Activated effector memory CD4-positive, alpha-beta T cell treated with anti-CD3 and anti-CD28 coated beads, Interleukin-2, amount 50 U/mL, for 16 hours (primary cell): Measurements from ENCODE around the gene SNTG2.

Experiments
- DNase-seq: peaks from one replicate; pipeline ENCODE4 v3.0.0-alpha.2; 2020

SNTG2 gene

GRCh38 chr2:1153920-1154319 lies 203.3 kb downstream of the SNTG2 start:
- no peak for DNase-seq

DNA sequence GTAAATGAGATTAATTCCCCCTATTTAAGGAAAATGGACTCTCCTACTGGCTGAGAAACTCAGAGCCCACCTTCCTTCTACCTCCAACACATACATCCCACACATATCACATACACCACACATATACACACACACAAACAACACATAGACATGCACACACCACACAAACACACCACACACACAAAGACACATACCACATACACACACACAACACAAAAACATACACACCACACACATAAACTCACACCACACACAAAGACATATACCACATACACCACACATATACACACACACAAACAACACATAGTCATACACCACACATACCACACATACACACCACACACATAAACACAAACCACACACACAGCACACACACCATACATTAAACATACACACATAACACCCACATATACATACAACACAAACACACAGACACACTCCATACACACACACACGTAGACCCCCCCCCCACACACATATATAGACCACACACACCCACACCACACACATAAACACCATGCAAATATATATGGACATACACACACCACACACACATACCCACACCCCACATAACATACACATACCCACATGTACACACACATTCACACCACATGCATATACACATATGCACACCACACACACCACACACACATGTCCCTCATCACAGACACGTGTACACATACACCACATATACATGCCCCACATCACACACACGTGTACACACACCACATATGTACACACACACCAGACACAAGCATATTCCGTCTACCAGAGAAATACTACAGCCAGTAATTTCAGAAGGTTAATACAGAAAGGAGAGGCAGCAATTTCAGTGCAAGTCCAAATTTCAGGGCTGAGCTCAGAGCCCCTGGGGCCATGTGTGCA lies 204.3 kb downstream of the SNTG2 start:
- no peak for DNase-seq

GRCh38 chr2:1156059-1156458 lies 205.4 kb downstream of the SNTG2 start:
- no peak for DNase-seq

DNA sequence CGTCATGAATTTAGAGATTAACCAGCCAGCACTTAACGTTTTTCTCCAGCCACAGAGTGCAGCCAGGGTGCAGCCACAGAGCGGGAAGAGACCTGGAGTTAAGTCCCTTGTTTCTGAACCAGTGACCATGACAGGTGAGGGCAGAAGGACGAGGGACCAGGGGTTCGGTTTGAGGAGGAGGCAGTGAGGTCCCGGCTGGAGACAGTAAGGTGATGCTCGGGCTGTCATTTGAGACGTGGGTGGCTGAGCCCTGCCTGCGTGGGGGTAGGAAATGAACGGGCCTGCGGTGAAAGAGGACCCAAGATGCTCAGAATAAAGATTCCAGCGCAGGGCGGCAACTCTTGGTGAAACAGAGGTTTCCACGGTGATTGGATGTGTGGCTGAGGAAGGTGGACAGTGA lies 205.9 kb downstream of the SNTG2 start:
- DNase-seq = no peak

- DNase-seq = no peak
Measured at GRCh38 chr2:1157107-1157506, 206.5 kb downstream of the SNTG2 start.

DNA sequence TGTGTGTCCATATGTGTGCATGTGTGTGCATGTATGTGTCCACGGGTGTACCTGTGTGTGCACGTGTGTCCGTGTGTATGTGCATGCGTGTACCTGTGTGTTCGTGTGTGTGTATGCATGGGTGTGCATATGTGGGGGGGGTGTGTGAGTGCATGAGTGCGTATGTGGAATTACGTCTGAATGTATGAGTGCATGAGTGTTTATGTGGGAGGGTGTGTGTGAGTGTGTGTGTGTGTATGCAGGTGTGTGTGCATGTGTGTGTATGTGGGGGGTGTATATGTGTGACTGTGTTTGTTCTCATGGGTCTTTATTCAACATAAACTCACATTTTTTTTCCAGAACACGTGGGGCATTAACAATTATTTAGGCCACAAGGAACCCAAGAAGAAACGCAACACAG lies 208.4 kb downstream of the SNTG2 start:
- DNase-seq = no peak

DNA sequence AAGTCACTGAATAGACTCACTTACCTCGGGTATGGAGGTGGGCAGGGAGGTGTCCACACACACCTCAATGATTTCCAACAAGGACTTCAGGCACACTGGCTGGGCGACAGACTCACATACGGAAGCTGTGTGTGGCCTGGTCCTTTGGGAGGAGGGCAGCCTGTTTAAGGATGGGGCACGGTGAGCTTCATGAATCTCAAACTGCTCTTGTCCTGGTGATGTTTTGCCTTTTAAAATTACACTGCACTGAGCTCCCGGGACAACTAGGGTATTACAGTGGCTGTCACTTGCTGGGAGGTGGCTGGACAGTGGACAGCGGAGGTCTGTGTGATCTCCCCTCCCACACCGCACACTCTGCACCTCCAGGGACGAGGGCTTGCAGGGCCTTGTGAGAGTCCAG lies 211.6 kb downstream of the SNTG2 start:
- no peak for DNase-seq

DNA sequence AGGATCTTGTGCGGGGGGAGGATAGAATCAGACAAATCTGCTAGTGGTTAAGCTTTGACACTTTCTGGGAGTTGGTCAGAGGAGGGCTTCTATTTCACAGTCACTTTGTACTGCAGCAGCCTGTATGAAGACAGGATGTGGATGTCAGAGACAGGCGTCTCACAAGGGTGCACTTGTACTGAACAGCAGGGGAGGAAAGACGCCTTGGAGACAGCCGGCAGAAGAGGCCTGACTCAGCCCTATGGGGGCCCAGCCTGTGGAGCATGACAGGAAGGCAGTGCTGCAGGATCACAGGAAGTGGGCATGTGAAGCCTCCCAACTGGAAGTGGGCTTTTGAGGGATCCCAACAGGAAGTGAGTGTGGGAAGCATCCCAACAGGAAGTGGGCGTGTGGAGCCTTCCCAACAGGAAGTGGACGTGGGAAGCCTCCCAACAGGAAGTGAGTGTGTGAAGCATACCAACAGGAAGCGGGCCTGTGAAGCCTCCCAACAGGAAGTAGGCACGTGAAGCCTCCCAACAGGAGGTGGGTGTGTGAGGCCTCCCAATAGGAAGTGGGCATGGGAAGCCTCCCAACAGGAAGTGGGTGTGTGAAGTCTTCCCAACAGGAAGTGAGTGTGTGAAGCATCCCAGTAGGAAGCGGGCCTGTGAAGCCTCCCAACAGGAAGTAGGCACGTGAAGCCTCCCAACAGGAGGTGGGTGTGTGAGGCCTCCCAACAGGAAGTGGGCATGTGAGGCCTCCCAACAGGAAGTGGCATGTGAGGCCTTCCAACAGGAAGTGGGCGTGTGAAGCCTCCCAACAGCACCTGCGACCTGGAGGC lies 212.3 kb downstream of the SNTG2 start:
- peak; percentile 73 for DNase-seq

GRCh38 chr2:1166976-1167375 lies 216.3 kb downstream of the SNTG2 start:
- no peak for DNase-seq

GRCh38 chr2:1168846-1169245 lies 218.2 kb downstream of the SNTG2 start:
- no peak for DNase-seq

GRCh38 chr2:1169291-1169949 lies 218.8 kb downstream of the SNTG2 start:
- DNase-seq = no peak

- no peak for DNase-seq
Measured at GRCh38 chr2:1170241-1170640, 219.6 kb downstream of the SNTG2 start.

- DNase-seq = no peak
Measured at GRCh38 chr2:1170711-1171110, 220.1 kb downstream of the SNTG2 start.

- no peak for DNase-seq
Measured at GRCh38 chr2:1173528-1173927, 222.9 kb downstream of the SNTG2 start.

DNA sequence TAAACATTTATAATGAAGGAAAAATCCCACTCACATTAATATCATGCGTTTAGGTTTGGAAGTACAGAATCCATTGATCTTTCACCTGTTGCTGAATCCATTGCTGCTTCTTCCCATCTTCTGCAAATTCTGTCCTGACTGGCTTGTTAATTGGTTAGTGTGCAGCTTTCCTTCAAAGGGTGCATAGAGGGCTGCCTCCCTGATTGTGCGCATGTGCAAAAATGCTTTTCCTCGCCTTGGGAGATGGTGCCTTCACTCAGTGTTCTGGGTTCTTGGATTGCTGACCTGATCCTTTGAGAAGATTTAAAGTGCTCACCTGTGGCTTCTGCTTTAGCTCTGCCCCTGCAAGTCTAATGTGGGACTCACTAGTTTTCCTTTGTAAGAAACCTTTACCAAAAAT lies 231.2 kb downstream of the SNTG2 start:
- no peak for DNase-seq

- DNase-seq = no peak
Measured at GRCh38 chr2:1183300-1183699, 232.7 kb downstream of the SNTG2 start.

- no peak for DNase-seq
Measured at GRCh38 chr2:1186421-1186820, 235.8 kb downstream of the SNTG2 start.

DNA sequence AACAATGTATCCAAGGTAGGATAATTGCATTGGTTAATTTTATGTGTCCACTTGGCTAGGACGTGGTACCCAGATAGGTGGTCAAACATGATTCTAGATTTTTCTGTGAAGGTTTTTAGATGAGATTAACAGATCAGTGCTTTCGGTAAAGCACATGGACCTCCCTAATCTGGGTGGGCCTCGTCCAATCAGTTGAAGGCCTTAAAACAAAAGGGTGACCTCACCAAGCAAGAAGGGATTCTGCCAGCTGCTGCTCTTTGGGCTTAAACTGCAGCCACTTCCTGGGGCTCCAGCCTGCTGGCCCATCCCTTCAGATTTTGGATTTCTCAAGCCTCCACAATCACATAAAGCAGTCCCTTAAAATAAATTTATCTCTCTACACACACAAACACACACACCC lies 236.5 kb downstream of the SNTG2 start:
- DNase-seq = no peak

GRCh38 chr2:1192121-1192520 lies 241.5 kb downstream of the SNTG2 start:
- DNase-seq = no peak

GRCh38 chr2:1193801-1194200 lies 243.2 kb downstream of the SNTG2 start:
- no peak for DNase-seq

DNA sequence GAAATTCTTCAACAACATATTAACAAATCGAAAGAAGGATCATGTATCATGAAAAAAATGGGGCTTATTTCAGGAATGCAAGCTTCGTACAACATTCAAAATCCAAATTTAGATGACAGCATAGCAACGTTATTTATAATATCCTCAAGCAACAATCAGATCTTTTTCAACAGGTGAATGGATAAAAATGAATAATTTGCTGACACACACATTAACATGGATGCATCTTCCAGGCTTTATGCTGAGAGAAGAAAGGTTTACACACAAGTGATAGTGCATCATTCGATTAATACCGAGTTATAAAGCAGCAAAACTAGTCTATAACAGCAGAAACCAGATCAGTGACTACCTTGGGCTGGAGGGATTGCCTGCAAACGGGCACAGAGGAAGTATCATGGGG lies 253.1 kb downstream of the SNTG2 start:
- no peak for DNase-seq

DNA sequence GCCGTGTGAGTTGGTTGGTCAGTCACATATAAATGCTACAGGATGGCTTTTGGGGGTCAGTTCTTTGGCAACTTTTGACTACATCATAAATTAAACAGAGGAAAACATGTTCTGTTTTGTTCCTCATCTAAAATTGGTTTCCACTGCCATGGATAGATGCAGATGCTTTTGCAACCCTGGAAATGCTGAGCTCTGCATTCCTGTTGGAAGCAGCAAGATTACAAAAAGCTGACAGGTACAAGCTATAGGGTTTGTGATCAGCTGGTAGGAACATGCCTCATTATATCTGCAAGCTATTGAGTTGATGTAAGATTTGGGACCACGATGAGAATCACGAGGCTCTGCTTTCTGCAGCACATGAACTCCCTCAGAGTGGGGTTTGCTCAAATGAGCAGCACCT lies 255.2 kb downstream of the SNTG2 start:
- DNase-seq = no peak

DNA sequence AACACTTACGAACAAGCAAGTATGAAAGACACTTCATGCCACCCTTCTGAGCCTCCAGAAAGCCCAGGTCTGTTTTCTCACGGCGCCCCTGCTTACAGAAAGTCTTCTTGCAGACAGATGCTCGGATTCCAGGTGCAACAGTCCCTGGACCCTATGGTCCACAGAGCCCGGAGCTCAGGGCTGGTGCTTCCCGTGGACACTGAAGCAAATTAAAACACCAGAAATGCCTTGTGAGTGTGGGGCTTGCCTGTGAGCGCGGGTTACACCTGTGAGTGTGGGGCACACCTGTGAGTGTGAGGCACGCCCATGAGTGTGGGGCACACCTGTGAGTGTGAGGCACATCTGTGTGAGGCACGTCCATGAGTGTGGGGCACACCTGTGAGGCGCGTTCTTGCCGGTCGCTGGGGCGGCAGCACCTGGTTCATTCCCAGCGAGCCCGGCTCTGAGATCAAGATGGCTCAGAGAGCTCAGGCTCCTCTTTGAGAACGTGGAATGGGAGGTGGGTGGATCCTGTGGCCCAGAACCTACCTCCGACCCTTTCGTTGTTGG lies 257.4 kb downstream of the SNTG2 start:
- no peak for DNase-seq
